Globus pallidus (tissue), 1 donor: ENCODE measurements around the gene GLT6D1.
"Not testable (repeated sequence)": the region's sequence is repeated elsewhere in the genome, so short reads cannot be mapped to it uniquely, and the experiment has no call there.

ENCODE experiments used
- DNase-seq: peaks from one replicate; pipeline ENCODE4 v3.0.0-alpha.2; 2015; ENCODE audit warnings: low spot score

GLT6D1 gene

GRCh38 chr9:135639196-135639595, at the start of gene GLT6D1:
Gene GLT6D1 (minus strand): TSS chr9:135639540. CDS start chr9:135639187, 353 bp downstream.
- no peak for DNase-seq

- DNase-seq: no peak
These were observed 49.7 kb upstream of the GLT6D1 start for GRCh38 chr9:135689011-135689410.

GRCh38 chr9:135687216-135687615, 47.9 kb upstream of the GLT6D1 start:
- no peak for DNase-seq

GRCh38 chr9:135684691-135685090, 45.4 kb upstream of the GLT6D1 start:
- no peak for DNase-seq

GRCh38 chr9:135683401-135684034, 44.2 kb upstream of the GLT6D1 start:
- no peak for DNase-seq

- no peak for DNase-seq
These were observed 41.8 kb upstream of the GLT6D1 start for GRCh38 chr9:135681161-135681560.

GRCh38 chr9:135680056-135680455, 40.7 kb upstream of the GLT6D1 start:
- DNase-seq: no peak

GRCh38 chr9:135678236-135679017, 39.1 kb upstream of the GLT6D1 start:
- DNase-seq: no peak

GRCh38 chr9:135677641-135678168, 38.4 kb upstream of the GLT6D1 start:
- DNase-seq: no peak

- DNase-seq: no peak
These were observed 37.6 kb upstream of the GLT6D1 start for GRCh38 chr9:135676891-135677290.

GRCh38 chr9:135674977-135675376, 35.6 kb upstream of the GLT6D1 start:
- no peak for DNase-seq

- no peak for DNase-seq
These were observed 34.6 kb upstream of the GLT6D1 start for GRCh38 chr9:135673941-135674340.

GRCh38 chr9:135672786-135673185, 33.4 kb upstream of the GLT6D1 start:
- not testable (repeated sequence) for DNase-seq

GRCh38 chr9:135671591-135672041, 32.3 kb upstream of the GLT6D1 start:
- no peak for DNase-seq

GRCh38 chr9:135670721-135671590, 31.6 kb upstream of the GLT6D1 start:
- DNase-seq: no peak

- DNase-seq: no peak
These were observed 30.4 kb upstream of the GLT6D1 start for GRCh38 chr9:135669616-135670285.

- DNase-seq: not testable (repeated sequence)
These were observed 29.7 kb upstream of the GLT6D1 start for GRCh38 chr9:135669018-135669417.

GRCh38 chr9:135667463-135668001, 28.2 kb upstream of the GLT6D1 start:
- no peak for DNase-seq

- no peak for DNase-seq
These were observed 27.5 kb upstream of the GLT6D1 start for GRCh38 chr9:135666534-135667462.

- DNase-seq: no peak
These were observed 26.5 kb upstream of the GLT6D1 start for GRCh38 chr9:135665795-135666189.
